Chondrocyte (in vitro differentiated cells): ENCODE data around the gene HIRA. TPM values are rescaled to one million over a fixed set of nuclear protein-coding genes. Genes with fewer than 3 reads are reported as not detected.

ENCODE experiments used
- DNase-seq: peaks from one replicate; pipeline ENCODE4 v3.0.0; 2021; ENCODE audit warnings: mixed read lengths, low spot score
- H3K27ac Mint-ChIP-seq: one replicate; pipeline ENCODE4 v1.8.0; 2021; ENCODE audit warnings: mild to moderate bottlenecking, moderate library complexity, mixed read lengths; ENCODE audit not compliant: unreplicated experiment
- H3K27me3 Mint-ChIP-seq: 2 replicates; pipeline ENCODE4 v1.8.0; 2021; ENCODE audit warnings: low read depth, mixed read lengths
- H3K36me3 Mint-ChIP-seq: 2 replicates; pipeline ENCODE4 v1.8.0; 2021; ENCODE audit warnings: low read depth, mixed read lengths
- H3K4me1 Mint-ChIP-seq: 2 replicates; pipeline ENCODE4 v1.8.0; 2021; ENCODE audit warnings: low read depth, mild to moderate bottlenecking, mixed read lengths
- H3K4me3 Mint-ChIP-seq: one replicate; pipeline ENCODE4 v1.8.0; 2021; ENCODE audit warnings: mild to moderate bottlenecking, moderate library complexity, mixed read lengths; ENCODE audit not compliant: unreplicated experiment
- H3K9me3 Mint-ChIP-seq: 2 replicates; pipeline ENCODE4 v1.8.0; 2021; ENCODE audit warnings: low read depth, mixed read lengths
- total RNA-seq: library from RNA; stranded (reverse); gene quantifications from 3 replicates; pipeline ENCODE4 v1.2.1, GENCODE V29; 2021
- TF ChIP-seq, protein P1 (sequence below): fragments of 200-600 bp; sonication (generic); IDR thresholded peaks from 2 replicates; pipeline ENCODE4 v1.5.0; 2021; ENCODE audit warnings: antibody characterized with exemption, mild to moderate bottlenecking, moderate library complexity

The HIRA gene
- total RNA-seq, 1 donor from 2014 or later, result 31.8 TPM

- no peak for DNase-seq
- TF ChIP-seq, protein P1, sequence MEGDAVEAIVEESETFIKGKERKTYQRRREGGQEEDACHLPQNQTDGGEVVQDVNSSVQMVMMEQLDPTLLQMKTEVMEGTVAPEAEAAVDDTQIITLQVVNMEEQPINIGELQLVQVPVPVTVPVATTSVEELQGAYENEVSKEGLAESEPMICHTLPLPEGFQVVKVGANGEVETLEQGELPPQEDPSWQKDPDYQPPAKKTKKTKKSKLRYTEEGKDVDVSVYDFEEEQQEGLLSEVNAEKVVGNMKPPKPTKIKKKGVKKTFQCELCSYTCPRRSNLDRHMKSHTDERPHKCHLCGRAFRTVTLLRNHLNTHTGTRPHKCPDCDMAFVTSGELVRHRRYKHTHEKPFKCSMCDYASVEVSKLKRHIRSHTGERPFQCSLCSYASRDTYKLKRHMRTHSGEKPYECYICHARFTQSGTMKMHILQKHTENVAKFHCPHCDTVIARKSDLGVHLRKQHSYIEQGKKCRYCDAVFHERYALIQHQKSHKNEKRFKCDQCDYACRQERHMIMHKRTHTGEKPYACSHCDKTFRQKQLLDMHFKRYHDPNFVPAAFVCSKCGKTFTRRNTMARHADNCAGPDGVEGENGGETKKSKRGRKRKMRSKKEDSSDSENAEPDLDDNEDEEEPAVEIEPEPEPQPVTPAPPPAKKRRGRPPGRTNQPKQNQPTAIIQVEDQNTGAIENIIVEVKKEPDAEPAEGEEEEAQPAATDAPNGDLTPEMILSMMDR, result no peak
- Mint-ChIP-seq H3K9me3 (no peaks in the 10 kb centered on the region), H3K27ac (no peak overlapping the region), H3K4me3 (no peak overlapping the region), H3K36me3 (peaks cover 32% of the 10 kb centered on the region), H3K27me3 (no peaks in the 10 kb centered on the region), H3K4me1 (no peaks in the 10 kb centered on the region)
Observed at GRCh38 chr22:19357270-19358105, 74.0 kb downstream of the HIRA start.

GRCh38 chr22:19356708-19357269 lies 74.7 kb downstream of the HIRA start:
- peaks cover 34% of the 10 kb centered on the region for H3K36me3 Mint-ChIP-seq
- H3K27ac Mint-ChIP-seq, result no peak overlapping the region
- no peak overlapping the region for H3K4me3 Mint-ChIP-seq
- TF ChIP-seq, protein P1, result no peak
- DNase-seq, result no peak
- no peaks in the 10 kb centered on the region for H3K4me1 Mint-ChIP-seq
- H3K9me3 Mint-ChIP-seq, result no peaks in the 10 kb centered on the region
- H3K27me3 Mint-ChIP-seq, result no peaks in the 10 kb centered on the region

DNA sequence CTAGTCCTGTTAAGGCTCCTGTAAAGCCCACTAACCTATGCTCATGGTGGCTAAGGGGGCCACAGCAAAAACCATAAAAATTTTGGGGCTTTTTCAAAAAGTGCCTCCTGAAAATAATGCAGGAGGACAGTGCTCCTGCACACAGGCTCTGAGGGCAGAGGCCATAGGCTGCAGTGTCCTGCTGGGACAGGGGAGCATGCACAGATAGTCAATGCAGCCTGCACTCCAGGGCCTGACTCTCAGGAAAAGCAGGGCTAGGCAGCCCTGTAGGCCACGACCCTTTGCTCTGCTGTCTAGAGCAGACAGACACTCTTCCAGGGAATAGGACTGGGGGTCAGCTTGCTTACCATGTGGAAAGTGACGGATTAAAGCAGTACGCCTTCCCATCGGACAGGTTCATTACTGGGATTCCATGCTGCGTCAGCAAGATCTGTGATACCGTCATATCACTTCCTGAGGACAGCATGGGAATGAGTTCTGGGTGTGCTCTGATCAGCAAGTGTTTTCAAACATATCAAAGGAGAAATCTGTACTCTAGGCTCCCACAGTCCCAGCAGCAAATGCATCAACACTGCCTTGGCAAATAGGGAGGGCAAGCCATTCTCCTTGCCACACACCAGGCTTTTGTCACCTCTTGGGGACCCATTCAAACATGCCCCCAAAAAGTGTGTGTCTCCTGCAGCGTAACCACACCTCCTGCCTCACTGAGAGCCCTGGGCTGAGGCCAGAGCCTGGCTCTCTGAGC lies 75.9 kb downstream of the HIRA start:
- no peaks in the 10 kb centered on the region for H3K9me3 Mint-ChIP-seq
- TF ChIP-seq, protein P1, result no peak
- H3K4me3 Mint-ChIP-seq, result no peak overlapping the region
- no peaks in the 10 kb centered on the region for H3K4me1 Mint-ChIP-seq
- DNase-seq, result no peak
- H3K27me3 Mint-ChIP-seq, result no peaks in the 10 kb centered on the region
- peaks cover 37% of the 10 kb centered on the region for H3K36me3 Mint-ChIP-seq
- no peak overlapping the region for H3K27ac Mint-ChIP-seq

DNA sequence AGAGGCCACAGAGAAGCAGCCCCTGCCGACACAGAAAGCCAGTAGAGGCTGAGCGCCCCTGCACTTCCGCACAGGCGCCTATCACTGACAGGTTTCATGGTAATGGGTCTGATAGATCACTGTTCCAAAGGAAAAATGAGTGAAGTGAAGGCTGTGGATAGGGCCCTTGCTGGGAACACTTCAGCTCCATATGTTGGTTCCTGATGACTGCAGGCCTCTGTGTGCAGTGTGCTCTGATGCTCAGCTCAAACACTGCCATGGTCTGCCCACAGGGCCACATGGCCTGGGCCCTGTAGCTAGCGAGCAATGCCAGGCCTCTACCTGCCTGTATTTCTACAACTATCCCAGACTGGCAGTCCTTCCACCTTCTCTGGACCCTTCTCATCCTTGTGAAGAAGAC lies 77.3 kb downstream of the HIRA start:
- H3K4me1 Mint-ChIP-seq, result no peaks in the 10 kb centered on the region
- H3K36me3 Mint-ChIP-seq, result peaks cover 40% of the 10 kb centered on the region

More for the DNA sequence above, 77.3 kb downstream of the HIRA start:
- Mint-ChIP-seq H3K9me3 (no peaks in the 10 kb centered on the region), H3K4me3 (no peak overlapping the region), H3K27ac (no peak overlapping the region), H3K27me3 (no peaks in the 10 kb centered on the region)
- no peak for DNase-seq
- TF ChIP-seq, protein P1, result no peak
